Measurements from ENCODE around the gene B3GNT2.
"Not testable (repeated sequence)": the region's sequence is repeated elsewhere in the genome, so short reads cannot be mapped to it uniquely, and the experiment has no call there.

The B3GNT2 gene

GRCh38 chr2:62185475-62186155 lies 10.3 kb upstream of the B3GNT2 start:
- no peak for DNase-seq (ENCODE audit: low read depth)

GRCh38 chr2:62186156-62186905 lies 9.6 kb upstream of the B3GNT2 start:
- DNase-seq (ENCODE audit: low read depth), result no peak

- DNase-seq (ENCODE audit: low read depth), result no peak
These were observed 8.7 kb upstream of the B3GNT2 start for GRCh38 chr2:62187246-62187645.

- DNase-seq (ENCODE audit: low read depth), result no peak
These were observed 7.5 kb upstream of the B3GNT2 start for GRCh38 chr2:62188416-62188815.

- DNase-seq (ENCODE audit: low read depth), result no peak
These were observed 6.7 kb upstream of the B3GNT2 start for GRCh38 chr2:62189196-62189595.

GRCh38 chr2:62192811-62193210 lies 3.1 kb upstream of the B3GNT2 start:
- no peak for DNase-seq (ENCODE audit: low read depth)

- no peak for DNase-seq (ENCODE audit: low read depth)
These were observed 1.1 kb upstream of the B3GNT2 start for GRCh38 chr2:62194558-62195420.

GRCh38 chr2:62196278-62196901 lies 475 bp downstream of the B3GNT2 start:
- no peak for DNase-seq (ENCODE audit: low read depth)

- DNase-seq (ENCODE audit: low read depth), result no peak
These were observed 1.4 kb downstream of the B3GNT2 start for GRCh38 chr2:62197011-62197924.

- DNase-seq (ENCODE audit: low read depth), result no peak
These were observed 2.2 kb downstream of the B3GNT2 start for GRCh38 chr2:62197925-62198633.

- not testable (repeated sequence) for DNase-seq (ENCODE audit: low read depth)
These were observed 2.9 kb downstream of the B3GNT2 start for GRCh38 chr2:62198854-62199253.

GRCh38 chr2:62199392-62200125 lies 3.6 kb downstream of the B3GNT2 start:
- DNase-seq (ENCODE audit: low read depth), result no peak

- DNase-seq (ENCODE audit: low read depth), result no peak
These were observed 4.5 kb downstream of the B3GNT2 start for GRCh38 chr2:62200291-62200841.

- DNase-seq (ENCODE audit: low read depth), result no peak
These were observed 5.0 kb downstream of the B3GNT2 start for GRCh38 chr2:62200868-62201267.

- no peak for DNase-seq (ENCODE audit: low read depth)
These were observed 5.4 kb downstream of the B3GNT2 start for GRCh38 chr2:62201307-62201706.

GRCh38 chr2:62202019-62202722 lies 6.3 kb downstream of the B3GNT2 start:
- no peak for DNase-seq (ENCODE audit: low read depth)

- DNase-seq (ENCODE audit: low read depth), result no peak
These were observed 6.8 kb downstream of the B3GNT2 start for GRCh38 chr2:62202729-62203128.

- no peak for DNase-seq (ENCODE audit: low read depth)
These were observed 7.5 kb downstream of the B3GNT2 start for GRCh38 chr2:62203459-62203858.

- no peak for DNase-seq (ENCODE audit: low read depth)
These were observed 9.1 kb downstream of the B3GNT2 start for GRCh38 chr2:62204998-62205496.
